ENCODE data around the gene XPA. TPM values are rescaled to one million over a fixed set of nuclear protein-coding genes. Genes with fewer than 3 reads are reported as not detected.

Gene XPA
- total and polyA plus RNA-seq, 10 of the 15 experiments (the other 5 are each of a cell fraction or from before 2014, with no cell fraction given), result 6.2 to 19.9 (median 12.3) TPM

DNA sequence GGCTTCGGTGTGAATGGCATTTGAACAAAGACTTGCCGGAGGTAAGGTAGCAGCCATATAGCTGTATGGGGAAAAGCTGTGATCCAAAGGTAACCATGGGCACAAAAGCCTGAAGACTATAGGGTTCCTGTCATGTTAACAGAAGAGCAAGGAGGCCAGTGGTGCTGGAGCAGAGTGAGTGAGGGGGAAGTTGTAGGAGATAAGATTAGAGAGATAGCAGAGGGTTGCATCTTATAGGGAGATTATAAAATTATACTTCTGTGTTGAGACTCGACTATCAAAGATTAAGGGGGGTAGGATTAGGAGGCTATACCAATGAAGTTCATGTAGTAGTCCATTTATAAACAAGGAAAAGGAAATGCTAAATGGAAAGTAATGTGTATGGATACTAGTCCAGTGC lies 60.2 kb downstream of the XPA start (continued):
- TF ChIP-seq, protein P1, sequence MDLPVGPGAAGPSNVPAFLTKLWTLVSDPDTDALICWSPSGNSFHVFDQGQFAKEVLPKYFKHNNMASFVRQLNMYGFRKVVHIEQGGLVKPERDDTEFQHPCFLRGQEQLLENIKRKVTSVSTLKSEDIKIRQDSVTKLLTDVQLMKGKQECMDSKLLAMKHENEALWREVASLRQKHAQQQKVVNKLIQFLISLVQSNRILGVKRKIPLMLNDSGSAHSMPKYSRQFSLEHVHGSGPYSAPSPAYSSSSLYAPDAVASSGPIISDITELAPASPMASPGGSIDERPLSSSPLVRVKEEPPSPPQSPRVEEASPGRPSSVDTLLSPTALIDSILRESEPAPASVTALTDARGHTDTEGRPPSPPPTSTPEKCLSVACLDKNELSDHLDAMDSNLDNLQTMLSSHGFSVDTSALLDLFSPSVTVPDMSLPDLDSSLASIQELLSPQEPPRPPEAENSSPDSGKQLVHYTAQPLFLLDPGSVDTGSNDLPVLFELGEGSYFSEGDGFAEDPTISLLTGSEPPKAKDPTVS (IDR thresholded peaks at IDR 0.05; ENCODE audit: low read depth, low read length), result no peak
- TF ChIP-seq SP1 (IDR thresholded peaks at IDR 0.05; ENCODE audit: low read depth, low read length), result no peak
- TF ChIP-seq GATAD2B (conservative IDR thresholded peaks at IDR 0.05; ENCODE audit: low read depth), result no peak
- no peak for TF ChIP-seq EP300 (IDR thresholded peaks at IDR 0.05; ENCODE audit: borderline replicate concordance in 1 of 2, control insufficient read depth in 1 of 2, low read depth in 2 of 2, low read length in 2 of 2)
- no peak for TF ChIP-seq GABPA (IDR thresholded peaks at IDR 0.05; ENCODE audit: low read depth)
- no peak for TF ChIP-seq ESRRA (IDR thresholded peaks at IDR 0.05; ENCODE audit: low read length)
- no peak for TF ChIP-seq RCOR1 (conservative IDR thresholded peaks at IDR 0.05; ENCODE audit: low read depth, low read length)
- TF ChIP-seq, protein P2, sequence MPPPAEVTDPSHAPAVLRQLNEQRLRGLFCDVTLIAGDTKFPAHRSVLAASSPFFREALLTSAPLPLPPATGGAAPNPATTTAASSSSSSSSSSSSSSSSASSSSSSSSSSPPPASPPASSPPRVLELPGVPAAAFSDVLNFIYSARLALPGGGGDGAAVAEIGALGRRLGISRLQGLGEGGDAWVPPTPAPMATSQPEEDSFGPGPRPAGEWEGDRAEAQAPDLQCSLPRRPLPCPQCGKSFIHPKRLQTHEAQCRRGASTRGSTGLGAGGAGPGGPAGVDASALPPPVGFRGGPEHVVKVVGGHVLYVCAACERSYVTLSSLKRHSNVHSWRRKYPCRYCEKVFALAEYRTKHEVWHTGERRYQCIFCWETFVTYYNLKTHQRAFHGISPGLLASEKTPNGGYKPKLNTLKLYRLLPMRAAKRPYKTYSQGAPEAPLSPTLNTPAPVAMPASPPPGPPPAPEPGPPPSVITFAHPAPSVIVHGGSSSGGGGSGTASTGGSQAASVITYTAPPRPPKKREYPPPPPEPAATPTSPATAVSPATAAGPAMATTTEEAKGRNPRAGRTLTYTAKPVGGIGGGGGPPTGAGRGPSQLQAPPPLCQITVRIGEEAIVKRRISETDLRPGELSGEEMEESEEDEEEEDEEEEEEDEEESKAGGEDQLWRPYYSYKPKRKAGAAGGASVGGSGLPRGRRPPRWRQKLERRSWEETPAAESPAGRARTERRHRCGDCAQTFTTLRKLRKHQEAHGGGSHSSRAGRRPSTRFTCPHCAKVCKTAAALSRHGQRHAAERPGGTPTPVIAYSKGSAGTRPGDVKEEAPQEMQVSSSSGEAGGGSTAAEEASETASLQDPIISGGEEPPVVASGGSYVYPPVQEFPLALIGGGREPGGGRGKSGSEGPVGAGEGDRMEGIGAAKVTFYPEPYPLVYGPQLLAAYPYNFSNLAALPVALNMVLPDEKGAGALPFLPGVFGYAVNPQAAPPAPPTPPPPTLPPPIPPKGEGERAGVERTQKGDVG (CRISPR knock-in tag; IDR thresholded peaks at IDR 0.05), result no peak

All from GM12878 (cell line).